Measurements from ENCODE around the gene JADE2.

GRCh38 chr5:134555890-134556311 is 30.4 kb downstream of the JADE2 start:
- no peak for TF ChIP-seq FOXM1 (IDR thresholded peaks at IDR 0.05; ENCODE audit: borderline replicate concordance)
- TF ChIP-seq FOXA1 (IDR thresholded peaks at IDR 0.05) = no peak
- TF ChIP-seq TARDBP (IDR thresholded peaks at IDR 0.05) = no peak

Data from HEK293T (cell line).